ENCODE data around the gene GAS7. TPM values are rescaled to one million over a fixed set of nuclear protein-coding genes. Genes with fewer than 3 reads are reported as not detected.

The GAS7 gene
- total and polyA plus RNA-seq, 12 donors, result 19.8 to 111 (median 61.8) TPM

DNA sequence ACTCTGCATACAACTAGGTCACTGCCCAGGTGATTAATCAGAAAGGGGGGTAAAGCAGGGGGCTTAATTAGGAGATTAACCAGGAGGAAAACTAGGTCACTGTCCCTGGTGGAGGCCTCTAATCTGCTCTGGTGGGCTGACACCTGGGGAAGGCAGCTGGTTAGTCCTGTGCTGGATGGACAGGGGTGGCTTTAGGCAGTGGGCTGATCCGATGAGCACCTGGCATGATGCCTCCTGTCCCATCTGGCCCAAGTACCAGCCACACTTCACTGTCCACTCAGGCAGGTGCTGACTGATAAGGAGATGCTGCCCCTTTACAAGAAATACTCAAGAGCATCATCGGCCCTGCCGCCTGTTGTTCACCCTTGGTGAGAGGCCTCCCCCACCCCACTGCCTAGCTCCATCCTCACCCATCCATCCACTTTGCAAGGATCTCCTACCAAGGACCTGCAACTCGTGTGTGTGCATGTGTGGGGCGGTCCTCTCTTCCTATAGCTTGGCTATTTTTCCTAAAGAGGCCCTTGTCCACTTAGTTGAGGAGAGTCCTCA, 279.5 kb downstream of the GAS7 start:
- no peak for ATAC-seq
- 84 to 89% methylated on average over 5 of the region's 5 CpGs for WGBS, 2 donors
- TF ChIP-seq, protein P1, sequence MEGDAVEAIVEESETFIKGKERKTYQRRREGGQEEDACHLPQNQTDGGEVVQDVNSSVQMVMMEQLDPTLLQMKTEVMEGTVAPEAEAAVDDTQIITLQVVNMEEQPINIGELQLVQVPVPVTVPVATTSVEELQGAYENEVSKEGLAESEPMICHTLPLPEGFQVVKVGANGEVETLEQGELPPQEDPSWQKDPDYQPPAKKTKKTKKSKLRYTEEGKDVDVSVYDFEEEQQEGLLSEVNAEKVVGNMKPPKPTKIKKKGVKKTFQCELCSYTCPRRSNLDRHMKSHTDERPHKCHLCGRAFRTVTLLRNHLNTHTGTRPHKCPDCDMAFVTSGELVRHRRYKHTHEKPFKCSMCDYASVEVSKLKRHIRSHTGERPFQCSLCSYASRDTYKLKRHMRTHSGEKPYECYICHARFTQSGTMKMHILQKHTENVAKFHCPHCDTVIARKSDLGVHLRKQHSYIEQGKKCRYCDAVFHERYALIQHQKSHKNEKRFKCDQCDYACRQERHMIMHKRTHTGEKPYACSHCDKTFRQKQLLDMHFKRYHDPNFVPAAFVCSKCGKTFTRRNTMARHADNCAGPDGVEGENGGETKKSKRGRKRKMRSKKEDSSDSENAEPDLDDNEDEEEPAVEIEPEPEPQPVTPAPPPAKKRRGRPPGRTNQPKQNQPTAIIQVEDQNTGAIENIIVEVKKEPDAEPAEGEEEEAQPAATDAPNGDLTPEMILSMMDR (IDR thresholded peaks at IDR 0.05), result no peak
- no peaks in the 10 kb centered on the region for H3K9me3 ChIP-seq
- H3K27me3 ChIP-seq, result no peaks in the 10 kb centered on the region
- no peak for DNase-seq
- H3K36me3 ChIP-seq, result peaks cover 0 to 95% (median 18%) of the 10 kb centered on the region in 9 donors
- H3K4me3 ChIP-seq, result no peak overlapping the region
- intact Hi-C loops (cut with DNase I), result loop anchor here in 1 of 10 donors (5.0 kb wide), 1 partner anchor 698 kb away; no protein-coding TSS in a partner anchor
- H3K4me1 ChIP-seq, result no peaks in the 10 kb centered on the region
- H3K27ac ChIP-seq, result no peak overlapping the region

DNA sequence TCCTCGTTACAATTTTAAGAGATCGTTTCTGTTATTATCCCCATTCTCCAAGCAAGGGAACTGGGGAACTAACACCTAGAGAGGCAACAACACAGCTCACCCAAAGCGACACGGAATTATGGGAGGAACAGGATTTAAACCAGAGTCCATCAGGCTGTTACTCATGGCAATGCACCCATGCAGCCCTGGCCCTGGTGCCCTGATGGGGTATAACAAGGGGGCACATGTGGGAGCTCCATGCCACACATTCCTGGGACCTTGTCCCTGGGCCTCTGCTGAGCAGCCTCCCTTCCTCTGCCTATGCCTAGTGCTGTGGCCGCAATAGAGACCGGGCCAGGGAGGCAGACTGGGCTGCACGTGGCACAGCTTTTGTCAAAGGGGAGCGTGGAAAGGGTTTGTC, 280.1 kb downstream of the GAS7 start:
- intact Hi-C loops (cut with DNase I), result loop anchor here in 1 of 10 donors (5.0 kb wide), 1 partner anchor 699 kb away; no protein-coding TSS in a partner anchor

DNA sequence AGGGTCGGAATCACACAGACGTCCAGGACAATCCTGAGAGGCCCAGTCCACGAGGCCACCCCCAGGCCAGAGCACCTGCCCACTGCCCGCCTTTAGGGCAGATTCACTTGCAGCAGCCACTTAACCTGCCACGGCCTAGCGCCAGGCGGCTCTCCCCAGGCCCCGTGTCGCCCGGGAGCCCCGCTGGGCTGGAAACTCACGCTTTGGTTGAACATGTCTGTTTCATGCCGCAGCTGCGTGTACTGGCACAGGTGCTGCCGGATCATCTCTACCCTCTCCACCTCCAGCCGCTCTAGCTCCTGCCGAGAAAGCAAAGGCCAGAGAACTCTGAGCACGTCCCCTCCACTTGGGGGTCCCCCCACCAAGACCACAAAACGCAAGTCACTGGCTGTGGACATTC, 280.6 kb downstream of the GAS7 start:
- Histone ChIP-seq H3K27ac (no peak overlapping the region), H3K27me3 (no peaks in the 10 kb centered on the region), H3K9me3 (no peaks in the 10 kb centered on the region), H3K4me1 (no peaks in the 10 kb centered on the region), H3K36me3 (peaks cover 0 to 97% (median 18%) of the 10 kb centered on the region in 9 donors), H3K4me3 (no peak overlapping the region)
- intact Hi-C loops (cut with DNase I), result loop anchor here in 1 of 10 donors (5.0 kb wide), 1 partner anchor 700 kb away; no protein-coding TSS in a partner anchor
- ATAC-seq (no peak), DNase-seq (no peak)
- 82 to 85% methylated on average over 19 of the region's 19 CpGs for WGBS, 2 donors
- TF ChIP-seq, protein P1 (IDR thresholded peaks at IDR 0.05), result no peak

More for the DNA sequence above, 280.1 kb downstream of the GAS7 start:
- ATAC-seq (no peak), DNase-seq (no peak)
- Histone ChIP-seq H3K9me3 (no peaks in the 10 kb centered on the region), H3K27me3 (no peaks in the 10 kb centered on the region), H3K4me3 (no peak overlapping the region), H3K4me1 (no peaks in the 10 kb centered on the region), H3K36me3 (peaks cover 0 to 95% (median 18%) of the 10 kb centered on the region in 9 donors), H3K27ac (no peak overlapping the region)
- TF ChIP-seq, protein P1 (IDR thresholded peaks at IDR 0.05), result no peak
- WGBS, 2 donors, result 79 to 84% methylated on average over 8 of the region's 8 CpGs

DNA sequence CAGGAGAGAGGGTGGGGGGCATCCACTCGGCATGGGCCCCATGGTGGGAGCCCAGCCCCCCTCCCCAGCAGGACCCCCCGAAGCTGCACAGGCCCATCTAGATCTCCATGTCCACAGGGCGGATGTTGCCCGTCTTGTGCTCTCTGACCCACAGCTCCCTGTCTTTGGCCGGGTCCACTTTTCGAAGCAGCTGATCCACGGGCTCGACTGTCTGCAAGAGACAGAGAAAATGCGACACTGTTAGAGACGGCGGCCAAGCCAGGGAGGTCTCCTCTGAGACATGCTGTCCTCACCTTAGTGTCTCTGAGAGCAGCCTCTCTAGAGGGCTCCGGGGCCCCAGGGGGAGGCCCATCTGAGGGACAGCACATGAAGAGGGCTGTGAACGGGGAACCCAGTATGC, 281.3 kb downstream of the GAS7 start:
- DNase-seq (no peak), ATAC-seq (peak in 1 of 8 donors; percentile 42)
- Histone ChIP-seq H3K36me3 (peaks cover 0 to 91% (median 18%) of the 10 kb centered on the region in 9 donors), H3K27ac (no peak overlapping the region), H3K9me3 (no peaks in the 10 kb centered on the region), H3K4me3 (no peak overlapping the region), H3K4me1 (no peaks in the 10 kb centered on the region), H3K27me3 (no peaks in the 10 kb centered on the region)
- TF ChIP-seq, protein P1 (IDR thresholded peaks at IDR 0.05), result no peak
- intact Hi-C loops (cut with DNase I), result loop anchor here in 1 of 10 donors (5.0 kb wide), 1 partner anchor 700 kb away; no protein-coding TSS in a partner anchor
- 80 to 82% methylated on average over 13 of the region's 13 CpGs for WGBS, 2 donors

Measured in heart right ventricle (tissue), 16 donors.